NCI-H446 (cell line): ENCODE measurements around the gene PTPDC1.
"Not testable (repeated sequence)": the region's sequence is repeated elsewhere in the genome, so short reads cannot be mapped to it uniquely, and the experiment has no call there.

ENCODE experiments used
- DNase-seq, 2 experiments: peaks; one replicate each; lab custom pipeline; 2025; lab: John Stamatoyannopoulos, UW

PTPDC1 gene

DNA sequence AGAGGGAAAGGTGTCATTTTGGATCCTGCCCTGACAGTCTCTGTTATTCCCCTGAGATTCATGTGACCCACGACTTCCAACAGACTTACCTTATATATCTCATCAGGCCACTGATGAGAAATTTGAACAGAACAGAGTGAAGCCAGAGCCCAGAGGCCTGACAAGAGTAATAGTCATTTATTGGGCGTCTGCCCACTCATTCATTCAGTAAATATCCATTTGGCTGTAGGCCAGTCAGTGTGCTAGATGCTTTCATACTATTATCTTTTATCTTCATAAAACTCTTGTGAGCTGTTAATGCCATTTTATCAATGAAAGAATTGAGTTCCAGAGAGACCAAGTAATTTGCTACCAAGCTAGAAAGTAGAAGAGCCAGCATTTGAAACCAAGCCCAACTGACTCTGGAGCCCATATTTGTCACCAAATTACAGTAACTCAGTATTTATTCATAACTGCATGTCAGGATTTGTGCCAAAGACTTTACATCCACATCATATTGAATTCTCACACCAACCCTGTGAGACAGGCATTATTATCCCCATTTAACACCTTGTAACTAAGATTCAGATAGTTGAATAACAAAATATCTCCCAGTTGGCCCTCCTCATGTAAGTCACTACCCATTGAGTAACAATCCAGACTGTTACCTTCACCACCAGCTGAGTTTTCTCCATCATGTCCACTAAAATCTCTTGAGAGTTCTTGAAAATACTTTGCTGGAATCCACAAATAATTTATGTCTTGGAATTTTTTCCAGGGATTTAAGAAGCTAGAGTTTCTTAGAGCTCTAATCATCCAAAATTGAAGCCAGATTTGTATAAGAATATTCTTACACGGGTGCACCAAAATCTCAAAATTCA, 2.5 kb downstream of the PTPDC1 start:
- DNase-seq, result peak; percentile 11 to 51

DNA sequence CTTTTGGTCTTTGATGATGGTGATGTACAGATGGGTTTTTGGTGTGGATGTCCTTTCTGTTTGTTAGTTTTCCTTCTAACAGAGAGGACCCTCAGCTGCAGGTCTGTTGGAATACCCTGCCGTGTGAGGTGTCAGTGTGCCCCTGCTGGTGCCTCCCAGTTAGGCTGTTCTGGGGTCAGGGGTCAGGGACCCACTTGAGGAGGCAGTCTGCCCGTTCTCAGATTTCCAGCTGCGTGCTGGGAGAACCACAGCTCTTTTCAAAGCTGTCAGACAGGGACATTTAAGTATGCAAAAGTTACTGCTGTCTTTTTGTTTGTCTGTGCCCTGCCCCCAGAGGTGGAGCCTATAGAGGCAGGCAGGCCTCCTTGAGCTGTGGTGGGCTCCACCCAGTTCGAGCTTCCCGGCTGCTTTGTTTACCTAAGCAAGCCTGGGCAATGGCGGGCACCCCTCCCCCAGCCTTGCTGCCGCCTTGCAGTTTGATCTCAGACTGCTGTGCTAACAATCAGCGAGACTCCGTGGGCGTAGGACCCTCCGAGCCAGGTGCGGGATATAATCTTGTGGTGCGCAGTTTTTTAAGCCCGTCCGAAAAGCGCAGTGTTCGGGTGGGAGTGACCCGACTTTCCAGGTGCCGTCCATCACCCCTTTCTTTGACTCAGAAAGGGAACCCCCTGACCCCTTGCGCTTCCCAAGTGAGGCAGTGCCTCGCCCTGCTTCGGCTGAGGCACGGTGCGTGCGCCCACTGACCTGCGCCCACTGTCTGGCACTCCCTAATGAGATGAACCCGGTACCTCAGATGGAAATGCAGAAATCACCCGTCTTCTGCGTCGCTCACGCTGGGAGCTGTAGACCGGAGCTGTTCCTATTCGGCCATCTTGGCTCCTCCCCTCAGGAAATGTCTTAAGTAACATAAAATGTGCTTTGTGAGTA, 10.2 kb downstream of the PTPDC1 start:
- not testable (repeated sequence) for DNase-seq

DNA sequence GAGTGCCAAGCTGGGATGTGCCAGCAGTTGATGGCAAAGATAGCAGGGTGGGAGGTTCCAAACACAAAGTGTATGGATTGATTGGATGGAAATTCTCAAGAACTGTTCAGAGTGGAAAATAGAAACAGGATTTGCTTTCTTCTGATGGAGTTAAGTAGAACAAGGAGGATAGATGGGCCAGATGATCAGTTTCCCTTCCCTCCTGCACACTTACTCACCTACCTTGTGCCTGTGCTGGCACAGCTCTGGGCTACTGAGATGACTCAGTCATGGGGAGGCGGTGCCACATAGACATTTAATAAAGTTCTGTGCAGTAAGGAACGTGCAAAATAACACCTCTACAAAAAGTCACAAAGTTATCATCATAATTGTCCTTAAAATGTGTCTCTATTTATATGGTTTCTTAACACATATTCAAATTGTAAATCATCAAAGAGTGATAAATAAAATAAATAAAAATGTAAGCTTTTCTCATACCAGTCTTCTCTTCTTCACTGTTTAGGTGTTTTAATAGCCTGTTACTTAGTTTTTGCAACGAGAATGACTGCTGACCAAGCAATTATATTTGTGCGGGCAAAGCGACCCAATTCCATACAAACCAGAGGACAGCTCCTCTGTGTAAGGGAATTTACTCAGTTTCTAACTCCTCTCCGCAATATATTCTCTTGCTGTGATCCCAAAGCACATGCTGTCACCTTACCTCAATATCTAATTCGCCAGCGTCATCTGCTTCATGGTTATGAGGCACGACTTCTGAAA, 12.7 kb downstream of the PTPDC1 start:
- DNase-seq, result no peak

DNA sequence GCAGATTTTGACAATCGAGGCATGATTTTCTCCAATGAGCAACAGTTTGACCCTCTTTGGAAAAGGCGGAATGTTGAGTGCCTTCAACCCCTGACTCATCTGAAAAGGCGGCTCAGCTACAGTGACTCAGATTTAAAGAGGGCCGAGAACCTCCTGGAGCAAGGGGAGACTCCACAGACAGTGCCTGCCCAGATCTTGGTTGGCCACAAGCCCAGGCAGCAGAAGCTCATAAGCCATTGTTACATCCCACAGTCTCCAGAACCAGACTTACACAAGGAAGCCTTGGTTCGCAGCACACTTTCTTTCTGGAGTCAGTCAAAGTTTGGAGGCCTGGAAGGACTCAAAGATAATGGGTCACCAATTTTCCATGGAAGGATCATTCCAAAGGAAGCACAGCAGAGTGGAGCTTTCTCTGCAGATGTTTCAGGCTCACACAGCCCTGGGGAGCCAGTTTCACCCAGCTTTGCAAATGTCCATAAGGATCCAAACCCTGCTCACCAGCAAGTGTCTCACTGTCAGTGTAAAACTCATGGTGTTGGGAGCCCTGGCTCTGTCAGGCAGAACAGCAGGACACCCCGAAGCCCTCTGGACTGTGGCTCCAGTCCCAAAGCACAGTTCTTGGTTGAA, 13.6 kb downstream of the PTPDC1 start:
- peak in 1 of 2 experiments; percentile 20 for DNase-seq

DNA sequence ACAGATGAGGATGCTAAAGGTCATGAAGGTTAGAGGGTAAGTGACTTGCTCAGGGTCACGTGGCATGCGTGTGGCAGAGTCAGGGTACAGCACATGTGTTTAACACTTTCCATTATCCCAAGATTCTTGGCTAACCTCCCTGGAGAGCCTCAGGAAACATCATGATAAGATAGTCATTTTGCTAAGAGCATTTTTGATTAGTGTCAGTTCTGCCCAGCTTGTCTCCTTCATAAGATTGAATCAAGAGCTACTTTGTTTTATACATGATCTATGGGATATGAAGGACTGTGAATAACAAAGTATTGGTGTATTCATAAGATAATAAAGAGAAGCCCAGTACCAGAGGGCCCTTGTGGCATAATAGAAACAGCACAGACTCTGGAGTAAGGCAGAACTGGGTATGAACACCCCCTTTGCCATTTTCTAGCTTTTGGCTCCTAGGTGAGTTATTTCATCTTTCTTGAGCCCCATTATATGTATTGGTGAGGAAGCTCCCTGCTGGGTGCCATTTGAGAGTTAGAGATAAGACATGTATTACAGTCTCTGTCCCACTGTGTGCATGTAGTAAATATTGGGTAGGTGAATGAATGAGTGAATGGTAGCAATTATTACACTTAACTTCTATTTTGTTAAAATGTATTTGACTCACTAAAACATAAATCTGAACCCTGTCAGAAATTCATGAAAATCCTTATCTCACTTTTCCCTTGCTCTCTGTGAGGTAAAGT, 16.1 kb downstream of the PTPDC1 start:
- DNase-seq, result no peak

DNA sequence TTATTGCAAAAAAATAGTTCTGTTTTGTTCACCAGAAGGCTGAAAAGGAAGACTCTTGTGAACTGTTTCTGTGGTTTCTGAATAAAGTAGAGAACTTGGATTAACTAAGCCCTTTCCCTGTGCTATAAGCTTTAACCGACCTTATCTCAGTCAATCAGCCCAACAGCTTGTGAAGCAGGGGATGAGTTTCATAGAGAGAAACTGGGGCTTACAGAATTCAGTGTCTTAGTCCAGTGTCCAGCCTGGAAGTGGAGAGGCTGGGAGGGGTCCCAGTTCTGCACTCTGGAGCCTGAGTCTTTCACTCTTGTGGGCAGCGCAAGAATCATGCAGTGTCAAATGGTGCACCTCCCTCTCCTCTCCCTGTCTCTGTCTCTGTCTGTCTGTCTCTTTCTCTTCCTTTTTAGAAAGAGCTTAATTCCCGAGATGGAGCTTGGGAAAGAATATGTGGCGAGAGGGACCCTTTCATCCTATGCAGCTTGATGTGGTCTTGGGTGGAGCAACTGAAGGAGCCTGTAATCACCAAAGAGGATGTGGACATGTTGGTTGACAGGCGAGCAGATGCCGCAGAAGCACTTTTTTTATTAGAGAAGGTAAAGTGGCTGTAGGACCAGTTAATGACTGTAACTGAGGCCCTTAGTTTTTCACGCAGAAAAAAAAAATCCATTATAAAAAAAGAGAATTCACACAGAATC, 17.0 kb downstream of the PTPDC1 start:
- no peak for DNase-seq

DNA sequence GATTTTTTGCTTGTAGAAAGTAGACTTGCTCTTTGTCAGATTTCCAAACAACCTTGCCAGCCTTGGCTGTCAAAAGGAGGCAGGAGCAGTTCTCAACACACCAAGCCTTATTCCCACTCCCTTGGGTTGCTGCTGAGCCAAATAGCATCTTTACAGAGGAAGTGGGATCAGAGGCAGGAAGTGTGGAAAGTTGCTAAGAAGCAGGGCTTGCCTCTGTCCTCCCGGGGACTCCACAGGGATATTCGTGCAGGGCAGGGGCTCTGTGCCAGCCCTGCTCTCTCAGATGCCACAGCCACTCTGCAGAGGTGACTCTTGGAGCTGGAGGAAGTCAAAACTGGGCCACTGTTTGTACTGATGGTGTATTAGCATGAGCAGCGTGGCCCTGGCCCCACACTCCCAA, 24.3 kb downstream of the PTPDC1 start:
- DNase-seq, result no peak

DNA sequence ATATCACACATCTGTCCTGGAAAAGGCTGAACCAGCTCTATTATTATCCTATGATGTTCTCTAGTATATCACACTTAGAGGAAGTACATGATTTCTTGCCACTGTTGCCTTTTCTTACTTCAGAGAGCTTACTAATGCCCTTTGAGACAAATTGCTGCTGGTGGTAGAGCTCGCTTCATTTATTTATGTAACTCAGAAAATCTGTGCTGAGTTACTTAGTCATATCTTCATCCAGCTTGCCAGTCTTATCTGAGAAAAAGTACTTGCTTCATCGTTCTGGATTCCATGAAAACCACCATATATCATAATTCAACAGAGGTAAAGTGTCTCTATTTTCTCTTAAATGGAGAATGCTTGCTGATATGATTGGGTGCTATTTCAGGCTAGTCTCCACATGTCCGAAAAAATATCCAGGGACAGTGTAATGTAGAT, 26.6 kb downstream of the PTPDC1 start:
- DNase-seq, result no peak

DNA sequence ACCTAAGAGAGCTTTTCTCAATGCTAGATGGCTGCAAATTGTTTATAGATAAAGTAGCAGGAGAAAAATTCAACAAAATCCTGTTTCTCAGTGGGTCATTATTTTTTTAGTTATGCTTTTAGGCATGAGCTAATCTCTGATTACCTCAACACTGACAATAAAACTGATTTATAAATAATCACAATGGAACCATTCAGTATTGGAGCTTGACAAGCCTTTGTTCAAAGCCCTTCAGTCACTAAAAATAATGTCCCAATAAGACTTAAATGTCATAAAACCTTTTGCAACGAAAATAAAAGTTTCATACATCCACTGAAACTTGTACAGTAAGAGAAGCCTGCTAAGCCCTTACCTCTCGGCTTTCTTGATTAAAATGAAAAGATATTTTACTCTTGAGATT, 27.2 kb downstream of the PTPDC1 start:
- no peak for DNase-seq

DNA sequence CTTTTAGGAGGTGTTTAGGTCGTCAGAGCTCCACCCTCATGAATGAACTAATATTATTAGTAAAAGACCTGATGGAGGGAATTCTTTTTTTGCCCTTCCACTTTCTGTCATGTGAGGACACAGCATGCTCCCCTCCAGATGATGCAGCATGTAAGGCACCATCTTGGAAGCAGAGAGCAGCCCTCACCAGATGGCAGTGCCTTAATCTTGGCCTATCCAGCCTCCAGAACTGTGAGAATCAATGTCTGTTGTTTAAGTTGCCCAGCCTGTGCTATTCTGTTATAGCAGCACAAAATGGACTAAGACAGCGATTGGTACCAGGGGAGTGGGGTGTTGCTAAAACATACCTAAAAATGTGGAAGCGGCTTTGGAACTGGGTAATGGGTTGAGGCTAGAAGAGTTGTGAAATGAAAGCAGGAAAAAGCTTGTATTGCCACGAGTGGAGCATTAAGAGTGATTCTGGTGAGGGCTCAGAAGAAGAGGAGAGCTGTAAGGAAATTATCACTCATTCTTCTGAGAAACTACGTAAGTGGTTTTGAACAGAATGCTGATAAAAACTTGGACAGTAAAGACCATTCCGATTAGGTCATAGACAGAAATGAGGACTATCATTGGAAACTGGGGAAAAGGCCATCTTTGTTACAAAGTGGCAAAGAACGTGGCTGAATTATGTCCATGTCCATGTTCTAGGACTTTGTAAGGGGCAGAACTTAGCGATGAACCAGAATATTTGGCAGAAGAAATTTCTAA, 28.6 kb downstream of the PTPDC1 start:
- no peak for DNase-seq

DNA sequence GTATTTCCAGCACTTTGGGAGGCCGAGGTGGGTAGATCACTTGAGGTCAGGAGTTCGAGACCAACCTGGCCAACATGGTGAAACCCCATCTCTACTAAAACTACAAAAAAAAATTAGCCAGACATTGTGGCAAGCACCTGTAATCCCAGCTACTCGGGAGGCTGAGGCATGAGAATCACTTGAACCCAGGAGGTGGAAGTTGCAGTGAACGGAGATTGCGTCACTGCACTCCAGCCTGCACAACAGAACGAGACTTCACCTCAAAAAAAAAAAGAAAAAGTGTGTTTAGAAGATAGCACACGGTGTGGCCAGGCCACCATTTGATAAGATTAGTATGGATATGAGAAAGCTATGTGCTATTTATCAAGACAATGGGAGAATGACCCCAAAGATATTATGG, 35.8 kb downstream of the PTPDC1 start:
- not testable (repeated sequence) for DNase-seq

DNA sequence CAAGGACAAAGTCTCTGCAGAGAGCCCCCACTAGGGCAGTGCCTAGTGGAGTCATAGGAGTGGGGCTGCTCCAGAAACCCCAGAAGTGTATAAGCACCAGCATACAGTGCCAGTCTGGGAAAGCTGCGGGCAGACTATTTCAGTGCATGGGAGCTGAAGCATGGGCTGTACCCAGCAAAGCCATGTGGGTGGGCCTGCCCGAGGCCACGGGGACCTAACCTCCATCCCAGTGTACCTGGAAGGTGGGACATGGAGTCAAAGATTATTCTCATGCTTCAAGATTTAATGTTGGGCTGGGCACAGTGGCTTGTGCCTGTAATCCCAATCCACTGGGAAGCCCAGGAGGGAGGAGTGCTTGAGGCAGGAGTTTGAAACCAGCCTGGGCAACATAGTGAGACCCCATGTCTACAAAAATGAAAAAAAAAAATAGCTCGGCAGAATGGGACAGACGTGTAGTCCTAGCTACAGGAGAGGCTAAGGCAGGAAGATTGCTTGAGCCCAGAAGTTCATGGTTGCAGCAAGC, 36.7 kb downstream of the PTPDC1 start:
- no peak for DNase-seq

DNA sequence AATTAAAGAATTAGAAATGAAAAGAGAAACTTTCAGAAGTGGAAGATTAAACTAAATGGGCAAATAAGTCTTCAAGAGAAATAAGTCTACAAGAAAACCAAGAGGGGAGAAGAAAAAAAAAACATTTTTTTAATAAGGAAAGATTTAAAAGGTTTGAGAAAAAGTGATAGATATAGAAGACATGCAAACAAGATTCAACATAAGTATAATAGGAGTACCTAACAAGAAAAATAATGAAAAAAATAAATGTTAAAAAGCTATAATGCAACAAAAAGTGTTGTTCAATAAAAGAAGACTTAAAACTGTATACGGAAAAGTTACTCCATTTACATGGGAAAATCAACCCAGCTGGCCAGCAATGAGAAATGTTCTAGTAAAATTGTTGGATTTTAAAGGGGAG, 42.6 kb downstream of the PTPDC1 start:
- no peak for DNase-seq

DNA sequence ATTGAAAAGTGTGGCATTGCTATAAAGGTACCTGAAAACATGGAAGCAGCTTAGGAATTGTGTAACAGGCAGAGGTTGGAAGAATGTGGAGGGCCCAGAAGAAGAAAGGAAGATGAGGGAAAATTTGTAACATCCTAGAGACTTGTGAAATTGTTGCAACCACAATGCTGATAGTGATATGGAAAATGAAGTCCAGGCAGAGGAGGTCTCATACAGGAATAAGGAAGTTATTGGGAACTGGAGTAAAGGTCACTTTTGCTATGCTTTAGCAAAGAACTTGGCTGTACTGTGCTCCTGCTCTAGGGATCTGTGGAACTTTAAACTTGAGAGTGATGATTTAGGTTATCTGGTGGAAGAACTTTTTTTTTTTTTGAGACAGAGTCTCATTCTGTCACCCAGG, 43.5 kb downstream of the PTPDC1 start:
- no peak for DNase-seq

DNA sequence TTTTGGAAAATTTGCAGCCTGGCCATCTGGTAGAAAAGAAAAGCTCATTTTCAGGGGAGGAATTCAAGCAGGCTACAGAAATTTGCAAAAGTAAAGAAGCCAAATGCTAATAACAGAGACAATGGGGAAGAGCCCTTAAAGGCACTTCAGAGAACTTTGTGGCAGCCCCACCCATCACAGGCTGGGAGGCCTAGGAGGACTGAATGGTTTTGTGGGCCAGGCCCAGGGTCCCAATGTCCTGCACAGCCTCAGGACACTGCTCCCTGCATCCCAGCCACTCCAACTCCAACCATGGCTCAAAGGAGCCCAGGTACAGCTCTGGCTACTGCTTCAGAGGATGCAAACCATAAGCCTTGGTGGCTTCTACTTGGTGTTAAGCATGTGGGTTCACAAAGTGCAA, 44.3 kb downstream of the PTPDC1 start:
- DNase-seq, result no peak

DNA sequence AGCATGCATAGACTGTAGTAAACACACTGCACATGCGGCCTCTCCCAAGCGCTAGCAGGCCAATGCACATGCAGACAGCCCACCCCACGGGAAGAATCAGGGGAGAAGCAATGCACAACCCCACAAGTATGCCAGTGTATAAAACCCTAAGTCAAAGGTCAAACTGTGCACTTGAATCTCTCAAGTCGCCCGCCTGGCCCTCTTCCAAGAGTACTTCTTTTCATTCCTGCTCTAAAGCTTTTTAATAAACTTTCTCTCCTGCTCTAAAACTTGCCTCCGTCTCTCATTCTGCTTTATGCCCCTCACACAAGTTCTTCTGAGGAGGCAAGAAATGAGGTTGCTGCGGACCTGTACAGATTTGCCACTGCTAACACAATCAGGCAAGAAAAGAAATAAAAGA, 50.4 kb downstream of the PTPDC1 start:
- no peak for DNase-seq

DNA sequence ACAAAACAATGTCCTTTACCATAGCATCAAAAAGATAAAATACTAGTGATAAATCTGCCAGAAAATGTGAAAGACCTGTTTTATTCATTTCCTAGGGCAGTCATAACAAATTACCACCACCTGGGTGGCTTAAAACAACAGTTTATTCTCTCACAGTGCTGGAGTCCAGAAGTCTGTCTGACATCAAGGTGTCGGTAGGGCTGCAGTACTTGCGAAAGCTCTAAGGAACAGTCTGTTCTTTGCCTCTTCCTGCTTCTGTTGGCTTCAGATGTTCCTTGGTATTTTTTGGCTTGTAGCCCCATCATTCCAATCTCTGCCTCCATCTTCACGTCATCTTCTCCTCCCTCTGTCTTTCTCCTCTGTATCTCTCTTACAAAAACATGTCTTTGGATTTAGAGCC, 51.0 kb downstream of the PTPDC1 start:
- DNase-seq, result no peak

DNA sequence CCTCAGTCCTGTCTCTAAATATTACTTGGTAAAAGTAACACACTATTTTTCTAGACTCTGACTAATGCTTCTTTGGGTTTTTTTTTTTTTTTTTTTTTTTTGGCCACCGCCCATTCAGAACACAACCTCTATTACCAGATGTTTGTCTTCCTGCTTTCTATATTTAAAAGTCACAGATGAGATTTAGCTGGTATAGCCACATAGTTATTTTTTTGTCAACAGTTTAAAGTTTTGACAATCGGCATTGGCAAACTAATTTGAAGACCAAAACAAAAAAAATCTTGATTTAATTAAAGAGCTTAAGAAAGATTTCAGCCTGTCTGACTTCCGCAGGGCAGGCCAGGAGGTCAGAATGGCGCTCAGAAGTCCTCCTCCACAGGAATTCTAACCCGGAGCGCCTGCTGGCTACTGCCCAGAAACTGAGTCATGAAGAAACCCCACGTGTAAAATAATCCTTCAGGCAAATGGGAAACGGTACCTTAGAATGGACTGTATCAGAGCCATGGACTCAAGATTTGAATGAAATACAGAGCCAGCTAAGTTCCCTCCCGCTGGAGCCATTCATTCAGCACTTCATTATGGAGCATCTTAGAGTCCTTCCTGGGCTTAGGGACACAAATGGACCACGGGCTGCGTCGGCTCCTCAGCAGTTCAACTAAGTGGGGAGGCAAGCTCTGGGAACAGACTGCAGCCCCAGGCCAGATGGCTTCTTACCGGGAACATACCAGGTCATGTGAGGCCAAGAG, 55.6 kb downstream of the PTPDC1 start:
- peak in 1 of 2 experiments; percentile 15 for DNase-seq

DNA sequence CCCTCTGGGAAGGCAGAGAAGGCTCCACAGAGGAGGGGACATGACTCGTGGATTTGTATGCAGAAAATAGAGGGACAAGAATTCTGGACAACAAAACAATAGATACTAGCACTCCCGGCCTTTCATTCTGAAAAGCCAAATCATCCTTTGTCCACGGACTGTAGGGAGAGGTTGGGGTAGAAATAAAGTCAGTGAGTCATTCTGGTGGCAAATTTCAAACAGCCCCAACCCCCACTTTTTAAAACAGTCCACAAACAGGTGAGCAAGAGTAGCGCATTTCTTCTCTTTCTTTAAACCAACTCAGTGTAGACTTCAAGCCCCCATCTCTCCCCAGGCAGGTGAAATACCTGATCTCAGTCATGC, 56.1 kb downstream of the PTPDC1 start:
- no peak for DNase-seq
